ENCODE results near the gene SDHAF1. TPM values are rescaled to one million over a fixed set of nuclear protein-coding genes. Genes with fewer than 3 reads are reported as not detected.

The SDHAF1 gene
- total RNA-seq, 2 donors from 2014 or later = 12.9 to 14.1 TPM

- Mint-ChIP-seq H3K4me3 (no peak overlapping the region), H3K4me1 (no peaks in the 10 kb centered on the region), H3K36me3 (ENCODE audit: low read depth) (no peaks in the 10 kb centered on the region), H3K27me3 (ENCODE audit: insufficient read depth) (peaks cover 10% of the 10 kb centered on the region), H3K27ac (no peak overlapping the region), H3K9me3 (no peaks in the 10 kb centered on the region)
- H3K27ac ChIP-seq (ENCODE audit: low read depth, low read length) = no peak overlapping the region
- no peak overlapping the region for H3K9ac ChIP-seq (ENCODE audit: extremely low read depth, low read length, poor library complexity, severe bottlenecking)
- no peak for TF ChIP-seq CTCF (conservative IDR thresholded peaks at IDR 0.05)
- no peaks in the 10 kb centered on the region for H3K9me3 ChIP-seq (ENCODE audit: control insufficient read depth, low read length)
- no peaks in the 10 kb centered on the region for H3K4me1 ChIP-seq (ENCODE audit: control insufficient read depth, insufficient read depth, low read length)
- no peak overlapping the region for H3K4me3 ChIP-seq (ENCODE audit: low read length)
- DNase-seq = peak; percentile 81
- H3K27me3 ChIP-seq (ENCODE audit: control insufficient read depth, insufficient read depth, low read length, poor library complexity, severe bottlenecking) = no peaks in the 10 kb centered on the region
- H3K36me3 ChIP-seq (ENCODE audit: control insufficient read depth, insufficient read depth, low read length) = no peaks in the 10 kb centered on the region
- 47 to 57% methylated on average over 2 to 5 of the region's 5 CpGs for WGBS, 2 experiments (ENCODE audit: insufficient coverage in 1 of 2, insufficient read length in 1 of 2)
Observed at GRCh38 chr19:35975608-35976214, 19.3 kb upstream of the SDHAF1 start.

- no peaks in the 10 kb centered on the region for H3K9me3 ChIP-seq (ENCODE audit: control insufficient read depth, low read length)
- H3K4me1 ChIP-seq (ENCODE audit: control insufficient read depth, insufficient read depth, low read length) = no peaks in the 10 kb centered on the region
- peaks cover 14% of the 10 kb centered on the region for H3K27me3 ChIP-seq (ENCODE audit: control insufficient read depth, insufficient read depth, low read length, poor library complexity, severe bottlenecking)
- Mint-ChIP-seq H3K9me3 (no peaks in the 10 kb centered on the region), H3K4me3 (no peak overlapping the region), H3K36me3 (ENCODE audit: low read depth) (no peaks in the 10 kb centered on the region), H3K27me3 (ENCODE audit: insufficient read depth) (peaks cover 26% of the 10 kb centered on the region), H3K27ac (no peak overlapping the region), H3K4me1 (no peaks in the 10 kb centered on the region)
- no peak overlapping the region for H3K4me3 ChIP-seq (ENCODE audit: low read length)
- H3K36me3 ChIP-seq (ENCODE audit: control insufficient read depth, insufficient read depth, low read length) = no peaks in the 10 kb centered on the region
- peak; percentile 80 for TF ChIP-seq CTCF (conservative IDR thresholded peaks at IDR 0.05)
- H3K9ac ChIP-seq (ENCODE audit: extremely low read depth, low read length, poor library complexity, severe bottlenecking) = no peak overlapping the region
- no peak overlapping the region for H3K27ac ChIP-seq (ENCODE audit: low read depth, low read length)
- peak; percentile 94 for DNase-seq
- WGBS, 2 experiments (ENCODE audit: insufficient coverage in 1 of 2, insufficient read length in 1 of 2) = 60 to 70% methylated on average over 10 to 14 of the region's 14 CpGs
Observed at GRCh38 chr19:35977446-35978222, 17.4 kb upstream of the SDHAF1 start.

GRCh38 chr19:35978271-35978670 is 16.7 kb upstream of the SDHAF1 start:
- no peak for DNase-seq
- 70 to 86% methylated on average over 1 to 5 of the region's 5 CpGs for WGBS, 2 experiments (ENCODE audit: insufficient coverage in 1 of 2, insufficient read length in 1 of 2)
- Histone ChIP-seq H3K9me3 (ENCODE audit: control insufficient read depth, low read length) (no peaks in the 10 kb centered on the region), H3K4me3 (ENCODE audit: low read length) (no peak overlapping the region), H3K9ac (ENCODE audit: extremely low read depth, low read length, poor library complexity, severe bottlenecking) (no peak overlapping the region), H3K4me1 (ENCODE audit: control insufficient read depth, insufficient read depth, low read length) (no peaks in the 10 kb centered on the region), H3K27ac (ENCODE audit: low read depth, low read length) (no peak overlapping the region), H3K36me3 (ENCODE audit: control insufficient read depth, insufficient read depth, low read length) (no peaks in the 10 kb centered on the region), H3K27me3 (ENCODE audit: control insufficient read depth, insufficient read depth, low read length, poor library complexity, severe bottlenecking) (peaks cover 14% of the 10 kb centered on the region)
- Mint-ChIP-seq H3K4me1 (no peaks in the 10 kb centered on the region), H3K9me3 (no peaks in the 10 kb centered on the region), H3K4me3 (no peak overlapping the region), H3K27me3 (ENCODE audit: insufficient read depth) (peaks cover 32% of the 10 kb centered on the region), H3K27ac (no peak overlapping the region), H3K36me3 (ENCODE audit: low read depth) (no peaks in the 10 kb centered on the region)
- no peak for TF ChIP-seq CTCF (conservative IDR thresholded peaks at IDR 0.05)

All from endodermal cell (in vitro differentiated cells).